ENCODE data around the gene NCR3LG1. TPM values are rescaled to one million over a fixed set of nuclear protein-coding genes. Genes with fewer than 3 reads are reported as not detected.

The NCR3LG1 gene
- total and polyA plus RNA-seq, 4 donors, result 0.18 to 0.75 (median 0.38) TPM

DNA sequence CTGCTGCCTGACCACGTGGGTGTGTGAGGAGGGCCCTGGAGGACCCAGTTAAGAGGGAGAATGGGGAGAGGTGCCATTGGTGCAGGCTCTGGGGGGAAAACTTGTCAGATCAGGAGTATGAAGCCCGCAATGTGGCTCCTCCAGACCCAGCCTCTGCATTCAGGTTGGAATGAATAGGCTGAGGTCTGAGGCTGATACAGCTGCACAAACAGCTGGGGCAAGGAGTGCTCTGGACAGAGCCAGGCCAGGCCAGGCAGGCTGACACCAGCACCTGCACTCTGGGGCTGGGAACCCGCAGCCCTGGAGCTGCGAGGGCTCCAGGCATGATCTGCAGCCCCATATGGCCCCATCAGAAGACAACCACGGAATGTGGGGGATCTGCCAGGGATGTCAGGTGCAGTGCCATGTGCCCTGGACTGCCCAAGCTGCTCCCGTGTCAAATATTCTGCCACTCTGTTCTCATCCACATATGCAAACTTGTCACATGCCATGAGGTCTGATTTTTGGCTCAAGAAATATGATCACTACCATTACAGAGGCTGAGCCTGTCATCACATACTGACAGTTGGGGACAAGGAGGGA, 64.0 kb downstream of the NCR3LG1 start:
- Histone ChIP-seq H3K4me1 (ENCODE audit: control insufficient read depth in 4 of 4, insufficient read depth in 4 of 4, low read length in 3 of 4) (peaks cover 0 to 2% (median 0%) of the 10 kb centered on the region in 4 donors), H3K4me3 (ENCODE audit: low read depth in 1 of 3, low read length in 3 of 3) (no peak overlapping the region), H3K9me3 (ENCODE audit: control insufficient read depth in 4 of 4, low read length in 3 of 4) (no peaks in the 10 kb centered on the region), H3K27me3 (ENCODE audit: control insufficient read depth in 4 of 4, insufficient read depth in 4 of 4, low read length in 3 of 4) (peaks cover 0 to 9% (median 0%) of the 10 kb centered on the region in 4 donors), H3K27ac (ENCODE audit: low read depth in 1 of 2, low read length in 2 of 2) (no peak overlapping the region), H3K36me3 (ENCODE audit: control insufficient read depth in 4 of 4, insufficient read depth in 3 of 4, low read depth in 1 of 4, low read length in 3 of 4) (no peaks in the 10 kb centered on the region), H3K9ac (ENCODE audit: low read depth in 1 of 2, low read length in 2 of 2) (no peak overlapping the region)
- 80% methylated on average over 6 of the region's 6 CpGs for WGBS
- TF ChIP-seq TAF1 (conservative IDR thresholded peaks at IDR 0.05), result no peak
- no peak for DNase-seq (ENCODE audit: low spot score)

DNA sequence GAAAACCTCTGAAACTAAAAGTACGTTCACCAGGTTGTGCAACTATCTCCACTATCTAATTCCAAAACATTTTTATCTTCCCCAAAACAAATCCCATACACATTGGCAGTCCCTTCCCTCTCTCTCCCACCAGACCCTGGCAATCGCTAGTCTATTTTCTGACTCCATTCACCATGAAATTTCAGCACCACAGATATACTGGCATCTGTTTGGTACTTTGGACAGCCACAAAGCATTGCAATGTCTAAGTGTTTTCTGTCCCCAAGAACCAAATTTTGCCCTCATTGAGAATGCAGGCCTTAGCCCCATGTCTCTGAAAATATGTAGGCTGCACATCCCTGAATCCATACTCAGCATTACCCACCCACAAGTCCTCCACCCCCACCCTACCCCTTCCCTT, 64.9 kb downstream of the NCR3LG1 start:
- H3K36me3 ChIP-seq (ENCODE audit: control insufficient read depth in 4 of 4, insufficient read depth in 3 of 4, low read depth in 1 of 4, low read length in 3 of 4), result no peaks in the 10 kb centered on the region
- DNase-seq (ENCODE audit: low spot score), result no peak
- peaks cover 0 to 11% (median 2%) of the 10 kb centered on the region in 4 donors for H3K27me3 ChIP-seq (ENCODE audit: control insufficient read depth in 4 of 4, insufficient read depth in 4 of 4, low read length in 3 of 4)
- H3K4me3 ChIP-seq (ENCODE audit: low read depth in 1 of 3, low read length in 3 of 3), result no peak overlapping the region
- WGBS, result 71% methylated on average over 2 of the region's 2 CpGs
- peaks cover 0 to 2% (median 0%) of the 10 kb centered on the region in 4 donors for H3K4me1 ChIP-seq (ENCODE audit: control insufficient read depth in 4 of 4, insufficient read depth in 4 of 4, low read length in 3 of 4)
- TF ChIP-seq YY1 (IDR thresholded peaks at IDR 0.05) (no peak), EGR1 (IDR thresholded peaks at IDR 0.05; ENCODE audit: low read depth in 2 of 2) (no peak), FOXA2 (IDR thresholded peaks at IDR 0.05) (no peak), GABPA (IDR thresholded peaks at IDR 0.05 in 1 of 2, conservative IDR thresholded peaks at IDR 0.05 in 1 of 2) (no peak), HNF4G (IDR thresholded peaks at IDR 0.05) (no peak), HNF4A (conservative IDR thresholded peaks at IDR 0.05) (no peak), SP1 (IDR thresholded peaks at IDR 0.05) (no peak)
- H3K9ac ChIP-seq (ENCODE audit: low read depth in 1 of 2, low read length in 2 of 2), result no peak overlapping the region
- no peaks in the 10 kb centered on the region for H3K9me3 ChIP-seq (ENCODE audit: control insufficient read depth in 4 of 4, low read length in 3 of 4)
- H3K27ac ChIP-seq (ENCODE audit: low read depth in 1 of 2, low read length in 2 of 2), result no peak overlapping the region

- WGBS, result 61% methylated on average over 2 of the region's 2 CpGs
- H3K9me3 ChIP-seq (ENCODE audit: control insufficient read depth in 4 of 4, low read length in 3 of 4), result no peaks in the 10 kb centered on the region
- no peak overlapping the region for H3K4me3 ChIP-seq (ENCODE audit: low read depth in 1 of 3, low read length in 3 of 3)
- no peak for DNase-seq (ENCODE audit: low spot score)
- TF ChIP-seq GABPA (IDR thresholded peaks at IDR 0.05 in 1 of 2, conservative IDR thresholded peaks at IDR 0.05 in 1 of 2) (no peak), HNF4G (IDR thresholded peaks at IDR 0.05) (no peak), JUND (IDR thresholded peaks at IDR 0.05) (no peak), TAF1 (conservative IDR thresholded peaks at IDR 0.05) (no peak), NR2F2 (IDR thresholded peaks at IDR 0.05) (no peak), FOXA1 (IDR thresholded peaks at IDR 0.05) (no peak), MAX (IDR thresholded peaks at IDR 0.05) (no peak), RAD21 (IDR thresholded peaks at IDR 0.05) (no peak), SP1 (IDR thresholded peaks at IDR 0.05) (no peak), EGR1 (IDR thresholded peaks at IDR 0.05; ENCODE audit: low read depth in 2 of 2) (no peak), YY1 (IDR thresholded peaks at IDR 0.05) (no peak), FOXA2 (IDR thresholded peaks at IDR 0.05) (no peak)
- TF ChIP-seq, protein P1, sequence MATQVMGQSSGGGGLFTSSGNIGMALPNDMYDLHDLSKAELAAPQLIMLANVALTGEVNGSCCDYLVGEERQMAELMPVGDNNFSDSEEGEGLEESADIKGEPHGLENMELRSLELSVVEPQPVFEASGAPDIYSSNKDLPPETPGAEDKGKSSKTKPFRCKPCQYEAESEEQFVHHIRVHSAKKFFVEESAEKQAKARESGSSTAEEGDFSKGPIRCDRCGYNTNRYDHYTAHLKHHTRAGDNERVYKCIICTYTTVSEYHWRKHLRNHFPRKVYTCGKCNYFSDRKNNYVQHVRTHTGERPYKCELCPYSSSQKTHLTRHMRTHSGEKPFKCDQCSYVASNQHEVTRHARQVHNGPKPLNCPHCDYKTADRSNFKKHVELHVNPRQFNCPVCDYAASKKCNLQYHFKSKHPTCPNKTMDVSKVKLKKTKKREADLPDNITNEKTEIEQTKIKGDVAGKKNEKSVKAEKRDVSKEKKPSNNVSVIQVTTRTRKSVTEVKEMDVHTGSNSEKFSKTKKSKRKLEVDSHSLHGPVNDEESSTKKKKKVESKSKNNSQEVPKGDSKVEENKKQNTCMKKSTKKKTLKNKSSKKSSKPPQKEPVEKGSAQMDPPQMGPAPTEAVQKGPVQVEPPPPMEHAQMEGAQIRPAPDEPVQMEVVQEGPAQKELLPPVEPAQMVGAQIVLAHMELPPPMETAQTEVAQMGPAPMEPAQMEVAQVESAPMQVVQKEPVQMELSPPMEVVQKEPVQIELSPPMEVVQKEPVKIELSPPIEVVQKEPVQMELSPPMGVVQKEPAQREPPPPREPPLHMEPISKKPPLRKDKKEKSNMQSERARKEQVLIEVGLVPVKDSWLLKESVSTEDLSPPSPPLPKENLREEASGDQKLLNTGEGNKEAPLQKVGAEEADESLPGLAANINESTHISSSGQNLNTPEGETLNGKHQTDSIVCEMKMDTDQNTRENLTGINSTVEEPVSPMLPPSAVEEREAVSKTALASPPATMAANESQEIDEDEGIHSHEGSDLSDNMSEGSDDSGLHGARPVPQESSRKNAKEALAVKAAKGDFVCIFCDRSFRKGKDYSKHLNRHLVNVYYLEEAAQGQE (IDR thresholded peaks at IDR 0.05), result no peak
- TF ChIP-seq, protein P2, sequence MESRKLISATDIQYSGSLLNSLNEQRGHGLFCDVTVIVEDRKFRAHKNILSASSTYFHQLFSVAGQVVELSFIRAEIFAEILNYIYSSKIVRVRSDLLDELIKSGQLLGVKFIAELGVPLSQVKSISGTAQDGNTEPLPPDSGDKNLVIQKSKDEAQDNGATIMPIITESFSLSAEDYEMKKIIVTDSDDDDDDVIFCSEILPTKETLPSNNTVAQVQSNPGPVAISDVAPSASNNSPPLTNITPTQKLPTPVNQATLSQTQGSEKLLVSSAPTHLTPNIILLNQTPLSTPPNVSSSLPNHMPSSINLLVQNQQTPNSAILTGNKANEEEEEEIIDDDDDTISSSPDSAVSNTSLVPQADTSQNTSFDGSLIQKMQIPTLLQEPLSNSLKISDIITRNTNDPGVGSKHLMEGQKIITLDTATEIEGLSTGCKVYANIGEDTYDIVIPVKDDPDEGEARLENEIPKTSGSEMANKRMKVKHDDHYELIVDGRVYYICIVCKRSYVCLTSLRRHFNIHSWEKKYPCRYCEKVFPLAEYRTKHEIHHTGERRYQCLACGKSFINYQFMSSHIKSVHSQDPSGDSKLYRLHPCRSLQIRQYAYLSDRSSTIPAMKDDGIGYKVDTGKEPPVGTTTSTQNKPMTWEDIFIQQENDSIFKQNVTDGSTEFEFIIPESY (IDR thresholded peaks at IDR 0.05), result no peak
- TF ChIP-seq, protein P3, sequence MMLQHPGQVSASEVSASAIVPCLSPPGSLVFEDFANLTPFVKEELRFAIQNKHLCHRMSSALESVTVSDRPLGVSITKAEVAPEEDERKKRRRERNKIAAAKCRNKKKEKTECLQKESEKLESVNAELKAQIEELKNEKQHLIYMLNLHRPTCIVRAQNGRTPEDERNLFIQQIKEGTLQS (IDR thresholded peaks at IDR 0.05), result no peak
- no peak overlapping the region for H3K27ac ChIP-seq (ENCODE audit: low read depth in 1 of 2, low read length in 2 of 2)
- H3K36me3 ChIP-seq (ENCODE audit: control insufficient read depth in 4 of 4, insufficient read depth in 3 of 4, low read depth in 1 of 4, low read length in 3 of 4), result no peaks in the 10 kb centered on the region
- H3K27me3 ChIP-seq (ENCODE audit: control insufficient read depth in 4 of 4, insufficient read depth in 4 of 4, low read length in 3 of 4), result peaks cover 0 to 11% (median 2%) of the 10 kb centered on the region in 4 donors
- peaks cover 0 to 2% (median 0%) of the 10 kb centered on the region in 4 donors for H3K4me1 ChIP-seq (ENCODE audit: control insufficient read depth in 4 of 4, insufficient read depth in 4 of 4, low read length in 3 of 4)
- H3K9ac ChIP-seq (ENCODE audit: low read depth in 1 of 2, low read length in 2 of 2), result no peak overlapping the region
These were observed 67.0 kb downstream of the NCR3LG1 start for GRCh38 chr11:17418444-17419081.
